ENCODE data around the gene ANXA2R. TPM values are rescaled to one million over a fixed set of nuclear protein-coding genes. Genes with fewer than 3 reads are reported as not detected.

The ANXA2R gene
- total and polyA plus RNA-seq, 9 of the 15 experiments (the other 6 are each of a cell fraction or from before 2014, with no cell fraction given), result 2.1 to 4.8 (median 3.4) TPM

DNA sequence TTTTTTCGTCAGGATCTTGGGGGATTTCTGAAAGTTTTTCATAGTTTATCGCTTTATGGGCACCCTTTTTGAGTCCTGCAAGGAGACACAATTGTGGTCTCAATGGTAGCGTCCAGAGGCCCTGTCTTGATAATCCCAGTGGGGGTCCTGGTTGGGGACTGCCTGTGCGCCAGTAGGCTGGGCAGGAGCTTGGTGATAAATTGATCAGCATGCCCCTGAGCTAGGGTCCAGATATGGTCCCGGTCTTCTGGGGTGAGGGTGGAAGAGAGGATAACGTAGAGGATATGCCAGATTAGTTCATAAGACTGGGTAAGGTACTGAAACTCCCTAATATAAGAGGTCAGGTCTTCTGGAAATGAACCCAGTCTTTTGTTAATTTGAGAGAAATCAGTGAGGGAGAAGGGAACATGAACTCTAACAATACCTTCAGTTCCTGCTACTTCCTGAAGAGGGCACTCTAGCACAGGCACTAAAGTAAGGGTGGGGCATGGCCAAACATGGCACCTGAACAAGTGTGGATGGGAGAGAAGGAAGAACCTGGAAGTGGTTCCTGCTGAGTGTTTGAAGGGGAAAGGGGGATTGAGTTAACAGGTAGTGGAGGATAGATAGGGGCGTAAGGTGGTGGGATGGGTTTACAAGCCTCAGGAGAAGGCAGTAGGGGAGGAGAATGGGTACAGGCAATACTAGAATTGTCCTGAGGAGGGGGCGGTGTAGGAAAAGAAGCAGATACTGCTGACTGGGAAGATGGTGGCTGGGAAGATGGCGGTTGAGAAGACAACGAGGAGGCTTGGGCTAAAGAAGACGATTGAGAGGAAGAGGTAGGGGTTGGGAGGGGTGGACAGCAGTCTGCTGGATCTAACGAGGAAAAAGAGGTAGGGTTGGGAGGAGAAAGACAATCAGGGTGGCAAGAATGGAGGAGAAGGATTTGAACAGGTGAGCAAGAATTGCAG, 33.8 kb upstream of the ANXA2R start (continued):
- TF ChIP-seq E2F4 (CRISPR knock-in tag; IDR thresholded peaks at IDR 0.05; ENCODE audit: low read depth) (no peak), JUND (IDR thresholded peaks at IDR 0.05; ENCODE audit: borderline replicate concordance, low read depth, low read length) (no peak), JUND (tag; IDR thresholded peaks at IDR 0.05; ENCODE audit: borderline replicate concordance, low read depth, low read length) (no peak; the same call in 2 of the 3 replicates), ZSCAN32 (CRISPR knock-in tag; IDR thresholded peaks at IDR 0.05) (0 out of 2 replicates have a peak, but pooled peaks have one; percentile 6), ZFP1 (CRISPR knock-in tag; IDR thresholded peaks at IDR 0.05) (0 out of 2 replicates have a peak, but pooled peaks have one; percentile 26), ZNF316 (IDR thresholded peaks at IDR 0.05) (peak; percentile 94), PTRF (tag; IDR thresholded peaks at IDR 0.05) (peak; percentile 74), RUNX1 (IDR thresholded peaks at IDR 0.05; ENCODE audit: low read depth) (no peak), EHMT2 (IDR thresholded peaks at IDR 0.05) (peak; percentile 93), THRB (CRISPR knock-in tag; conservative IDR thresholded peaks at IDR 0.05) (peak; percentile 96), PTTG1 (tag; IDR thresholded peaks at IDR 0.05; ENCODE audit: low read depth) (peak; percentile 71), CBX5 (IDR thresholded peaks at IDR 0.05; ENCODE audit: borderline replicate concordance, low read depth) (no peak), DMBX1 (CRISPR knock-in tag; IDR thresholded peaks at IDR 0.05; ENCODE audit: borderline replicate concordance) (peak; percentile 94), NR3C1 (CRISPR knock-in tag; IDR thresholded peaks at IDR 0.05) (no peak), ZNF311 (CRISPR knock-in tag; IDR thresholded peaks at IDR 0.05) (peak; percentile 82; the same call in 1 of the 2 replicates), BRD4 (IDR thresholded peaks at IDR 0.05) (no peak)
- TF ChIP-seq, protein P1, sequence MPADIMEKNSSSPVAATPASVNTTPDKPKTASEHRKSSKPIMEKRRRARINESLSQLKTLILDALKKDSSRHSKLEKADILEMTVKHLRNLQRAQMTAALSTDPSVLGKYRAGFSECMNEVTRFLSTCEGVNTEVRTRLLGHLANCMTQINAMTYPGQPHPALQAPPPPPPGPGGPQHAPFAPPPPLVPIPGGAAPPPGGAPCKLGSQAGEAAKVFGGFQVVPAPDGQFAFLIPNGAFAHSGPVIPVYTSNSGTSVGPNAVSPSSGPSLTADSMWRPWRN (IDR thresholded peaks at IDR 0.05; ENCODE audit: low read depth), result peak; percentile 39; the same call in 1 of the 2 replicates
- TF ChIP-seq, protein P2, sequence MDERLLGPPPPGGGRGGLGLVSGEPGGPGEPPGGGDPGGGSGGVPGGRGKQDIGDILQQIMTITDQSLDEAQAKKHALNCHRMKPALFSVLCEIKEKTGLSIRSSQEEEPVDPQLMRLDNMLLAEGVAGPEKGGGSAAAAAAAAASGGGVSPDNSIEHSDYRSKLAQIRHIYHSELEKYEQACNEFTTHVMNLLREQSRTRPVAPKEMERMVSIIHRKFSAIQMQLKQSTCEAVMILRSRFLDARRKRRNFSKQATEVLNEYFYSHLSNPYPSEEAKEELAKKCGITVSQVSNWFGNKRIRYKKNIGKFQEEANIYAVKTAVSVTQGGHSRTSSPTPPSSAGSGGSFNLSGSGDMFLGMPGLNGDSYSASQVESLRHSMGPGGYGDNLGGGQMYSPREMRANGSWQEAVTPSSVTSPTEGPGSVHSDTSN (CRISPR knock-in tag; IDR thresholded peaks at IDR 0.05; ENCODE audit: low read depth), result no peak
- TF ChIP-seq, protein P2 (tag; conservative IDR thresholded peaks at IDR 0.05; ENCODE audit: low read depth), result peak; percentile 37; the same call in 1 of the 2 replicates
- TF ChIP-seq, protein P3, sequence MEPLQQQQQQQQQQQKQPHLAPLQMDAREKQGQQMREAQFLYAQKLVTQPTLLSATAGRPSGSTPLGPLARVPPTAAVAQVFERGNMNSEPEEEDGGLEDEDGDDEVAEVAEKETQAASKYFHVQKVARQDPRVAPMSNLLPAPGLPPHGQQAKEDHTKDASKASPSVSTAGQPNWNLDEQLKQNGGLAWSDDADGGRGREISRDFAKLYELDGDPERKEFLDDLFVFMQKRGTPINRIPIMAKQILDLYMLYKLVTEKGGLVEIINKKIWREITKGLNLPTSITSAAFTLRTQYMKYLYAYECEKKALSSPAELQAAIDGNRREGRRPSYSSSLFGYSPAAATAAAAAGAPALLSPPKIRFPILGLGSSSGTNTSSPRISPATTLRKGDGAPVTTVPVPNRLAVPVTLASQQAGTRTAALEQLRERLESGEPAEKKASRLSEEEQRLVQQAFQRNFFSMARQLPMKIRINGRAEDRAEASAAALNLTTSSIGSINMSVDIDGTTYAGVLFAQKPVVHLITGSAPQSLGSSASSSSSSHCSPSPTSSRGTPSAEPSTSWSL (CRISPR knock-in tag; IDR thresholded peaks at IDR 0.05; ENCODE audit: borderline replicate concordance), result 0 out of 2 replicates have a peak, but pooled peaks have one; percentile 56

Measured in K562 (cell line).